OCI-LY3 (cell line): Measurements from ENCODE around the gene DVL2.

Experiments used
- H2AFZ ChIP-seq: fragments of 200-600, 300-600 bp; shearing (Covaris generic); 2 replicates; pipeline ENCODE4 v1.6.0; 2014; ENCODE audit warnings: antibody characterized with exemption, low read depth, low read length
- H3K27ac ChIP-seq: fragments of 200-600, 300-600 bp; sonication (generic); 2 replicates; pipeline ENCODE4 v1.5.1; 2014; ENCODE audit warnings: mild to moderate bottlenecking, low read length, moderate library complexity, mixed read lengths
- H3K27me3 ChIP-seq: fragments of 200-600, 300-600 bp; sonication (generic); 2 replicates; pipeline ENCODE4 v1.6.1; 2014; ENCODE audit warnings: low read depth, low read length, mixed read lengths
- H3K36me3 ChIP-seq: fragments of 200-600, 300-600 bp; sonication (generic); replicated peaks from 2 replicates; pipeline ENCODE3; 2014; ENCODE audit warnings: low read depth, low read length, mixed read lengths
- H3K4me1 ChIP-seq: fragments of 300-600, 200-600 bp; sonication (generic); 2 replicates; pipeline ENCODE4 v1.6.1; 2014; ENCODE audit warnings: low read length, mixed read lengths
- H3K4me2 ChIP-seq: fragments of 200-600, 300-600 bp; sonication (generic); 2 replicates; pipeline ENCODE4 v1.6.1; 2014; ENCODE audit warnings: low read length, mixed read lengths
- H3K4me3 ChIP-seq: fragments of 300-600, 200-600 bp; sonication (generic); 2 replicates; pipeline ENCODE4 v1.5.1; 2014; ENCODE audit warnings: antibody characterized with exemption, mild to moderate bottlenecking, low read length, moderate library complexity
- H3K79me2 ChIP-seq: fragments of 300-600, 200-600 bp; shearing (Covaris generic); 2 replicates; pipeline ENCODE4 v1.6.1; 2014; ENCODE audit warnings: mild to moderate bottlenecking, low read length, mixed read lengths
- H3K9ac ChIP-seq: fragments of 300-600, 200-600 bp; shearing (Covaris generic); 2 replicates; pipeline ENCODE4 v1.6.0; 2014; ENCODE audit warnings: mild to moderate bottlenecking, low read length, moderate library complexity
- H3K9me3 ChIP-seq: fragments of 200-600, 300-600 bp; shearing (Covaris generic); 2 replicates; pipeline ENCODE4 v1.6.1; 2014; ENCODE audit warnings: low read length, mixed read lengths; ENCODE audit not compliant: insufficient read depth
- H4K20me1 ChIP-seq: fragments of 200-600, 300-600 bp; sonication (generic); 2 replicates; pipeline ENCODE4 v1.6.1; 2016; ENCODE audit warnings: low read length, mixed read lengths; ENCODE audit not compliant: insufficient read depth
- CTCF ChIP-seq: fragments of 200-600, 300-600 bp; sonication (generic); IDR thresholded peaks from 2 replicates; pipeline ENCODE4 v1.5.1; 2014; ENCODE audit warnings: antibody characterized with exemption, low read length, low read depth
- EZH2phosphoT487 ChIP-seq: fragments of 200-600 bp; shearing (Covaris generic); IDR thresholded peaks from 2 replicates; pipeline ENCODE4 v1.6.1; 2018; ENCODE audit warnings: antibody characterized with exemption, mixed run types, low read depth

Gene DVL2

DNA sequence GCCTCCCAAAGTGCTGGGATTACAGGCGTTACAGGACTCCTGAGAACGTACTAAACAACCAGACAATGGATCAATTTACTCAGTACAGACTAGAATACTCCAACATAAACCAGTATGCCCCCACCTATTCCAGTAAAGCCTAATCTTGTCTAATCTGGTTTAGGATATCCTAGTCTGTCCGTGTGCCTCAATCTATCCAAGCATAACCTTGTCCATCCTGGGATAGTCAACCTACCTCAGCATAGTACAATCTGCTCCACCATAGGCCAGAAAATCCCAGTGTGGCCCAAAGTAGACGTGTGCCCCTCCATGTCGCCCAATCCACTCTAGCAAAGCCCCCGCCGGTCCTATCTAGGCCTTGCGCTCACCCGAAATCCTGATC lies 625 bp downstream of the DVL2 start:
- Histone ChIP-seq H3K79me2 (peaks cover 61% of the 10 kb centered on the region), H3K36me3 (peaks cover 13% of the 10 kb centered on the region)

DNA sequence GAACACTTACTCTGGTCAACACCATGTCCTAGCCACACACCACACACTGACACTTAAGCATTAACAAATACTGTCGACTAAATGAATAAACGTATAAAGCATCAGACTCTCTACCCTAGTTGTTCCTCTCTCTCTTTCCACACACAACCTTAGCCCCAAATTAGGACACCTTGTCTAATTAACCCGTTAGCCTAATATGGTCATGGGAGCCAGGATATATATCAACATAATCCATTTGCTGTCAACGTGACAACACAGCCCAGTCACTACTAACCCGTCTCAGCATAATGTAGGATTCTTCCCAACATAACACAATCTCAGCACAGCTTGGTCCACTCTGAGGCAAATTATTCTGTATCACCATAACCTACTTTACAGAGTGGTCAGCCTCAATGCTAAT lies 2.2 kb downstream of the DVL2 start:
- H3K4me3 ChIP-seq, result no peak overlapping the region

More for the DNA sequence above, 625 bp downstream of the DVL2 start:
- H2AFZ ChIP-seq, result no peak overlapping the region
- peaks cover 11% of the 10 kb centered on the region for H4K20me1 ChIP-seq
- peak overlapping the region; percentile 70 for H3K4me2 ChIP-seq
- peak overlapping the region; percentile 58 for H3K27ac ChIP-seq
- no peaks in the 10 kb centered on the region for H3K27me3 ChIP-seq
- H3K9me3 ChIP-seq, result no peaks in the 10 kb centered on the region
- H3K9ac ChIP-seq, result peak overlapping the region; percentile 90
- TF ChIP-seq EZH2phosphoT487 (no peak), CTCF (no peak)
- H3K4me3 ChIP-seq, result peak overlapping the region; percentile 99
- peaks cover 12% of the 10 kb centered on the region for H3K4me1 ChIP-seq

DNA sequence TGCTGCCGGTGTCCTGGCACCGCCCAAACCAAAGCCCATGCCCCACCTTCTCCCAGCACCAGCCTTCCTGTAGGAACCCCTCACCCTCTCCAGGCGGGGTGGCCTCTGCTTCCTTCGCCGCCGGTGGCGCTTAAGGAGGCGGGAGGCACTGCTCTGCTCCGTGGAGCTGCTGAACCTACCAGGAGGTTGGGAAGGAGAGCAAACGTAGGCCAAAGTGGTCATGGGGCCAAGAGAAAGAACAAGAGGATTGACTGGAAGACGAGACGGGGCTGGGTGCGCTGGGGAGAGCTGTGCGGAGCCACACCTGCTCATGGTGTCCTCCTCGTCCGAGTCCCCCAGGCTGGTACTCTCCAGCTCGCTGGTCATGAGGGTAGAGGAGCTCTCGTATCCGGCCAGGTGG lies 4.8 kb downstream of the DVL2 start:
- H3K9ac ChIP-seq, result no peak overlapping the region
- H3K4me1 ChIP-seq, result peaks cover 4% of the 10 kb centered on the region
- H3K27ac ChIP-seq, result no peak overlapping the region
- no peaks in the 10 kb centered on the region for H3K9me3 ChIP-seq
- peaks cover 32% of the 10 kb centered on the region for H3K79me2 ChIP-seq
- no peak overlapping the region for H2AFZ ChIP-seq
- peaks cover 6% of the 10 kb centered on the region; the same call in 1 of the 2 replicates for H4K20me1 ChIP-seq
- H3K36me3 ChIP-seq, result no peaks in the 10 kb centered on the region
- TF ChIP-seq CTCF, result no peak
- TF ChIP-seq EZH2phosphoT487, result no peak
- no peaks in the 10 kb centered on the region for H3K27me3 ChIP-seq
- H3K4me2 ChIP-seq, result no peak overlapping the region
- H3K4me3 ChIP-seq, result no peak overlapping the region

More for the DNA sequence above, 2.2 kb downstream of the DVL2 start:
- peaks cover 46% of the 10 kb centered on the region for H3K79me2 ChIP-seq
- peaks cover 6% of the 10 kb centered on the region; the same call in 1 of the 2 replicates for H4K20me1 ChIP-seq
- H2AFZ ChIP-seq, result no peak overlapping the region
- H3K4me1 ChIP-seq, result peaks cover 7% of the 10 kb centered on the region
- H3K4me2 ChIP-seq, result no peak overlapping the region
- no peak overlapping the region for H3K9ac ChIP-seq
- H3K27ac ChIP-seq, result no peak overlapping the region
- no peak for TF ChIP-seq EZH2phosphoT487
- no peak for TF ChIP-seq CTCF
- H3K9me3 ChIP-seq, result no peaks in the 10 kb centered on the region
- H3K36me3 ChIP-seq, result peaks cover 12% of the 10 kb centered on the region
- H3K27me3 ChIP-seq, result no peaks in the 10 kb centered on the region

DNA sequence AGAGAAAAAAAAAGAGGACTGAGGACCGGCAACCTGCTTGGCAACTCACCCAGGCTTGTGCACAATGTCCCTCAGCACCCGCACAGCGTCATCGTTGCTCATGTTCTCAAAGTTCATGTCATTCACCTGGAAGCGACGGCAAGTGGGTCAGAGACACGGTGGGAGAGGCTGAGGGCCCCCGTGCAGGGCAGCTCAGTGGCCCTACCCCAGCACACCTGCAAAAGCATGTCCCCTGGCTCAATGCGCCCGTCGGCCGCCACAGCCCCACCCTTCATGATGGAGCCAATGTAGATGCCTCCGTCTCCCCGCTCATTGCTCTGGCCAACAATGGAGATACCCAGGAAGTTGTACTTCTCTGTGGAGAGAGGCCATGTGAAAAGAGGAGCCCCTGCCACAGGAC lies 5.4 kb downstream of the DVL2 start:
- Histone ChIP-seq H3K27ac (no peak overlapping the region), H3K36me3 (peaks cover 1% of the 10 kb centered on the region), H3K27me3 (no peaks in the 10 kb centered on the region), H4K20me1 (peaks cover 6% of the 10 kb centered on the region; the same call in 1 of the 2 replicates), H3K79me2 (peaks cover 29% of the 10 kb centered on the region), H3K4me1 (peaks cover 4% of the 10 kb centered on the region), H3K9ac (no peak overlapping the region), H3K9me3 (no peaks in the 10 kb centered on the region), H2AFZ (no peak overlapping the region), H3K4me2 (no peak overlapping the region), H3K4me3 (no peak overlapping the region)
- TF ChIP-seq EZH2phosphoT487 (no peak), CTCF (no peak)
